HG03025 (cell line): ENCODE results near the gene MCM3AP.

Source experiments
- ATAC-seq: cut with Tn5 transposase; IDR thresholded peaks from one replicate; pipeline ENCODE4 v1.9.1; 2021; ENCODE audit warnings: mild to moderate bottlenecking, moderate library complexity; ENCODE audit not compliant: unreplicated experiment, low FRiP score

Gene MCM3AP

GRCh38 chr21:46274797-46275390 lies 10.5 kb downstream of the MCM3AP start:
- no peak for ATAC-seq

GRCh38 chr21:46273341-46273740 lies 12.1 kb downstream of the MCM3AP start:
- no peak for ATAC-seq

GRCh38 chr21:46269466-46269865 lies 15.9 kb downstream of the MCM3AP start:
- no peak for ATAC-seq

GRCh38 chr21:46268371-46268770 lies 17.0 kb downstream of the MCM3AP start:
- no peak for ATAC-seq

- no peak for ATAC-seq
These were observed 18.5 kb downstream of the MCM3AP start for GRCh38 chr21:46266946-46267345.

GRCh38 chr21:46265736-46266525 lies 19.5 kb downstream of the MCM3AP start:
- no peak for ATAC-seq

- ATAC-seq = no peak
These were observed 20.7 kb downstream of the MCM3AP start for GRCh38 chr21:46264690-46265144.

- ATAC-seq = no peak
These were observed 21.2 kb downstream of the MCM3AP start for GRCh38 chr21:46264046-46264689.

- ATAC-seq = no peak
These were observed 28.9 kb downstream of the MCM3AP start for GRCh38 chr21:46256501-46256994.

- no peak for ATAC-seq
These were observed 29.6 kb downstream of the MCM3AP start for GRCh38 chr21:46255758-46256337.

- ATAC-seq = no peak
These were observed 30.2 kb downstream of the MCM3AP start for GRCh38 chr21:46255166-46255565.

- ATAC-seq = no peak
These were observed 31.0 kb downstream of the MCM3AP start for GRCh38 chr21:46254208-46254975.

GRCh38 chr21:46253610-46254124 lies 31.7 kb downstream of the MCM3AP start:
- ATAC-seq = no peak

GRCh38 chr21:46252840-46253239 lies 32.6 kb downstream of the MCM3AP start:
- ATAC-seq = no peak

GRCh38 chr21:46250146-46250725 lies 35.2 kb downstream of the MCM3AP start:
- ATAC-seq = no peak

- ATAC-seq = no peak
These were observed 36.6 kb downstream of the MCM3AP start for GRCh38 chr21:46248827-46249226.

- ATAC-seq = no peak
These were observed 37.0 kb downstream of the MCM3AP start for GRCh38 chr21:46248422-46248782.

GRCh38 chr21:46247699-46248421 lies 37.6 kb downstream of the MCM3AP start:
- ATAC-seq = no peak

- no peak for ATAC-seq
These were observed 39.1 kb downstream of the MCM3AP start for GRCh38 chr21:46246345-46246744.
